AG09319 (cell line): Measurements from ENCODE around the gene OR56A4.

ENCODE experiments used
- DNase-seq: peaks from one replicate; pipeline ENCODE4 v3.0.0-alpha.2; 2010; ENCODE audit warnings: low read depth; ENCODE audit errors: extremely low read depth
- CTCF ChIP-seq: IDR thresholded peaks from 2 replicates; pipeline ENCODE4 v1.5.1; 2011; ENCODE audit warnings: low read depth, mild to moderate bottlenecking, inconsistent platforms, low read length, moderate library complexity

The OR56A4 gene

GRCh38 chr11:6022956-6023355, 16.2 kb upstream of the OR56A4 start:
- no peak for DNase-seq
- TF ChIP-seq CTCF = peak; percentile 38

DNA sequence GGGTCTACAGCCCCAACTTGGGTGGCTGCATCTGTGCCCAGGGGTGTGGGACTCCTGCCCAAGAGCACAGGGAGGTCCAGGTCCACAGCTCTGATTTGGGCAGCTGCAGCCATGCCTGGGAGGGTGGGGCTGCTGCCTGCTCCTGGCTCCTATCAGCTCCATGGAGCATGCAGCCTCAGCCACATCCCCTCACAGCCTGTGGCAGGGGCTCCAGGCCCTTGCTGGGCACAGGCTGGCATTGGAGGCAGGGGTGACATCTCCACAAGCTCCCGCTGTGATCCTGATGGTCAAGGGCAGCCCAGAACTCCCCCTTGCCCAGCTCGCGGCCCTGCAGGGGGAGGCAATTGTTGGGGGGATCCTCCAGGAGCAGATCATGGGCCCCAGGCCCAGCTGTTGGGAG, 6.3 kb upstream of the OR56A4 start:
- TF ChIP-seq CTCF = no peak
- no peak for DNase-seq

DNA sequence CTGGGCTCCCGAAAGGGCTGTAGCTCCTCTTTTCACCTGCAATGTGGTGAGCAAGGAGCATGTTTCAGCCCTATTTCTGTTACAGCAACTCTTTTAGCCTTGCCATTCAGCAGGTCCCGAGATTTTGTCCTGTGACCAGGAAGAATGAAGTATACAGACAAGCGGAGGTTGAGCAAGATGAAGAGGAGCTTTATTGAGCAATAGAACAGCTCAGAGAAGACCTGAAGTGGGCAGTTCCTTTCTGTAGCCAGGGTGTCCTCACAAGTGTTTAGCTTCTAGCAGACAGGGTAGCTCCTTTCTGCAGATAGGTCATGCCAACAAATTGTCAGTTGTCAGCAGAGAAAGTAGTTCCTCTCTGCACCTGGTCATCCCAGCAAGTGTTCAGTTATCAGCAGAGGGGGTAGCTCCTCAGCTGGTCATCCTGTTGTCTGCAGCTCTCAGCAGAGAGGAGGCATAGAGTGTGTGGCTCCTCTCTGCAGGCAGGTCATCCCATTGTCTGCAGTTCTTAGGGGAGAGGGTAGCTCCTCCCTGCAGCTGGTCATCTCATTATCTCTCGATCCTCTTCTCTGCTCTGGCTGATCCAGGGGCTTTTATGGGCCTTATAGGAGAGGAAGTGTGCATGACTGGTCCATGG, 5.4 kb upstream of the OR56A4 start:
- TF ChIP-seq CTCF = no peak
- no peak for DNase-seq

DNA sequence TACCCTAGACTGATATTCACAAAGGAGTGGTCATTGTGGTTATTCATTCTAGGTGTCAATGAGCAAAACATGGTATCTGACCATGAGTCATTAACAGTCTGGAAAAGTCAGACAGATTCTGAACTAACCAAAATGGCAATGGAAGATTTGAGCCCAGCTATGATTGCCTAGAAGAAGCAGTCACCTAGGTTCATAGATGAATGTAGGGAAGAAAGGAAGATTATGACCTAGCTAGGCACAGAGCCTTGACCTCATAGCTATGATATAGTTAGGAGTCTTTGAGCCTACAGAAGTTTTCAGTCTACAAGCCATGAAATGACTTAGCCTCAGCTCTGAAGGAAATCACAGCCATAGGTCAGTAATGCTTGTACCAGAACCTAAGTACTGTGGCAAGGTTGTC, 351 bp downstream of the OR56A4 start:
- DNase-seq = no peak
- no peak for TF ChIP-seq CTCF

DNA sequence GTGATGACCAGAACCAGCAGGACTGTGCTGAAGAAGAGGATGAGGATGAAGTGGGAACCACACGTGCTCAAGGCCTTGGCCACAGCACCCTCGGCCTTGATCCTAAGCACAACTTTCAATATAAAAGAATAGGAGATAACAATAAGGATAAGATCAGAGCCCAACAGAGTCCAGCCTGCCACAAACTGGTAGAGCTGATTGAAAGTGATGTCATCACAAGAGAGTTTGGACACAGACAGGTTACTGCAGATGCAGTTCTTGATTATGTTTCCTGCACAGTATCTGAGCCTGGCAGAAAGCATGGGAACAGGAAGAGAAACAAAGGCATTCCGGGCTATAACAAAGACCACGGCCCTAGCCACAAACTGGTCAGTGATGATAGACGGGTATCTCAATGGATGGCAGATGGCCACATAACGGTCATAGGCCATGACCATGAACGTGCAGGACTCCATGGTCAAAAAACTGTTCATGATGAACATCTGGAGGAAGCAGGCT, 4.5 kb downstream of the OR56A4 start:
- no peak for TF ChIP-seq CTCF
- DNase-seq = no peak

DNA sequence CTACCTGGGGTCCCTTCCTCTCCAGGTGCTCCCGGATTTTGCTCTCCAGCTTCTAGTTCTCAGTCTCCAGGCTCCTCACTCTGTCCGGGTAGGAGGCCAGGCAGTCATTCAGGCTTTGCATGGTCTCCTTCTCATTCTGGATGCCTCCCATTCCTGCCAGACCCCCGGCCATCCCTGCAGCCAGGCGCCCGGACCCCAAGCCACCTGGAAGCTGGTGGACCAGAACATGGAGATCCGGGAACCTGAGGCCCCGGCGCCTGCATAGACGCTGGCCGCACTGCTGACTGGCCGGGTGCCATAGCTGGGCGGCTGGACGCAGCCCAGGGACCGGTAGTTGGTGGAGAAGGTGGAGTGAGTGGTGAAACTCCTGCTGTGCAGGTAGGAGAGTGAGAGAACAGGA, 12.0 kb downstream of the OR56A4 start:
- DNase-seq = no peak
- no peak for TF ChIP-seq CTCF

GRCh38 chr11:5992604-5993251, 14.0 kb downstream of the OR56A4 start:
- DNase-seq = no peak

More at GRCh38 chr11:5992604-5993251, 14.0 kb downstream of the OR56A4 start:
- TF ChIP-seq CTCF = peak; percentile 38
